Transverse colon (tissue), 4 donors: ENCODE results near the gene DYNC1I1. TPM values are rescaled to one million over a fixed set of nuclear protein-coding genes. Genes with fewer than 3 reads are reported as not detected.

Source experiments
- DNase-seq: peaks from one replicate; pipeline ENCODE4 v3.0.0-alpha.2; 2019
- H3K27ac ChIP-seq, 4 donors: fragments of 200-600 bp; sonication (generic); 2 replicates each; pipeline ENCODE4 v1.5.1; 2016 to 2018; ENCODE audit warnings: inconsistent platforms in 4 of 4
- H3K27me3 ChIP-seq: fragments of 200-600 bp; sonication (generic); 2 replicates; pipeline ENCODE4 v1.5.1; 2017; ENCODE audit warnings: inconsistent platforms
- H3K36me3 ChIP-seq, 4 donors: fragments of 200-600 bp; sonication (generic); 2 replicates each; pipeline ENCODE4 v1.5.1; 2017 to 2019; ENCODE audit warnings: inconsistent platforms in 4 of 4
- H3K4me1 ChIP-seq, 4 donors: fragments of 200-600 bp; sonication (generic); 2 replicates each; pipeline ENCODE4 v1.5.1; 2017 to 2020; ENCODE audit warnings: inconsistent platforms in 4 of 4
- H3K4me3 ChIP-seq, 4 donors: fragments of 200-600 bp; sonication (generic); 1 replicate in 1 of 4; 2 replicates in 3 of 4; pipeline versions ENCODE4 v1.5.1 to v1.6.1; 2017 to 2019; ENCODE audit warnings: inconsistent platforms in 4 of 4
- H3K9me3 ChIP-seq, 2 donors: fragments of 200-600 bp; sonication (generic); 2 replicates each; pipeline ENCODE4 v1.5.1; 2017 to 2019; ENCODE audit warnings: inconsistent platforms in 2 of 2
- EP300 ChIP-seq: sonication (generic); formaldehyde crosslinking; IDR thresholded peaks from one replicate; pipeline ENCODE4 v1.6.1; 2017; ENCODE audit warnings: antibody characterized with exemption, low read depth
- POLR2A ChIP-seq: fragments of 450-650 bp; IDR thresholded peaks from one replicate; pipeline ENCODE4 v1.6.1; 2016; ENCODE audit warnings: antibody characterized with exemption, mild to moderate bottlenecking, moderate library complexity
- POLR2AphosphoS5 ChIP-seq, 3 donors: sonication (generic); formaldehyde crosslinking; IDR thresholded peaks; one replicate each; pipeline ENCODE4 v1.6.1; 2016; ENCODE audit warnings: antibody characterized with exemption in 3 of 3
- WGBS, 2 donors: methylation state at CpG; one replicate each; pipeline ENCODE4 v1.1.5; 2018; ENCODE audit warnings: low coverage in 1 of 2; 5-methylcytosine and 5-hydroxymethylcytosine counted together
- in situ Hi-C, 4 donors: fragments of 200-750 bp; cut with MboI; loops; one replicate each; pipeline versions ENCODE4 v1.15.0 to v1.15.1; 2017; ENCODE audit warnings: low sequenced_read_pairs in 3 of 4, low pct_ligation_motif_present in 1 of 4, low pct_unique_long_range_greater_than_20kb in 1 of 4
- intact Hi-C: fragments of 100-400 bp; cut with DNase I; formaldehyde crosslinking; loops from one replicate; pipeline ENCODE4 v1.15.1; 2023; ENCODE audit warnings: low total_unique reads
- total RNA-seq, 4 donors: library from RNA; depleted of rRNA; stranded (reverse); fragments of >200 nt; gene quantifications; one replicate each; pipeline ENCODE4 v1.1.0, GENCODE V29; 2016
- TF ChIP-seq, protein P1 (sequence below), 5 experiments: fragments of 200-600 bp in 3 of 5; fragments of 450-650 bp in 2 of 5; sonication (generic) in 3 of 5; IDR thresholded peaks; 1 replicate in 2 of 5; 2 replicates in 3 of 5; pipeline ENCODE4 v1.5.1; 2016 to 2017; ENCODE audit warnings: antibody characterized with exemption in 5 of 5, inconsistent platforms in 3 of 5, mild to moderate bottlenecking in 2 of 5, moderate library complexity in 1 of 5

Gene DYNC1I1
- total RNA-seq, 4 donors from 2014 or later = 1.8 to 37.0 (median 7.4) TPM

DNA sequence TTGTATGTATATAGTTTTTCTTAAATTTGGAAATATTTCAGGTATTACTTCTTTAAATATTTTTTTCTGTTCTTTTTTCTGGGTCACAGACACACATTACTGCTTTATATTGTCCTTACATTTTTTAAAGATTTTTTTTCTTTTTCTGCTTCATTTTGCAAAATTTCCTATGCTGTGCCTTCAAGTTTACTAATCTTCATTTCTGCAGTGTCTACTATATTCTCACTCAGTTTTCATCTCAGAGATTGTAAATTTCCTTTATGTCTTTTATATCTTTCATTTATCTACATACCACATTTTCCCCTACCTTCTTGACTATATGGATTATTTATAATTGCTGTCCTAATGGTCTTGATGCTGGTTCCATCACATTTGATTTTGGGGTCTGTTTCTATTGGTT is 339.1 kb downstream of the DYNC1I1 start:
- no peak for DNase-seq
- Histone ChIP-seq H3K4me1 (no peaks in the 10 kb centered on the region), H3K36me3 (no peaks in the 10 kb centered on the region), H3K27me3 (no peaks in the 10 kb centered on the region), H3K4me3 (no peak overlapping the region), H3K9me3 (no peaks in the 10 kb centered on the region), H3K27ac (no peak overlapping the region)
- intact Hi-C loops (no loop called here), in situ Hi-C loops (no loop called here)
- TF ChIP-seq, protein P1, sequence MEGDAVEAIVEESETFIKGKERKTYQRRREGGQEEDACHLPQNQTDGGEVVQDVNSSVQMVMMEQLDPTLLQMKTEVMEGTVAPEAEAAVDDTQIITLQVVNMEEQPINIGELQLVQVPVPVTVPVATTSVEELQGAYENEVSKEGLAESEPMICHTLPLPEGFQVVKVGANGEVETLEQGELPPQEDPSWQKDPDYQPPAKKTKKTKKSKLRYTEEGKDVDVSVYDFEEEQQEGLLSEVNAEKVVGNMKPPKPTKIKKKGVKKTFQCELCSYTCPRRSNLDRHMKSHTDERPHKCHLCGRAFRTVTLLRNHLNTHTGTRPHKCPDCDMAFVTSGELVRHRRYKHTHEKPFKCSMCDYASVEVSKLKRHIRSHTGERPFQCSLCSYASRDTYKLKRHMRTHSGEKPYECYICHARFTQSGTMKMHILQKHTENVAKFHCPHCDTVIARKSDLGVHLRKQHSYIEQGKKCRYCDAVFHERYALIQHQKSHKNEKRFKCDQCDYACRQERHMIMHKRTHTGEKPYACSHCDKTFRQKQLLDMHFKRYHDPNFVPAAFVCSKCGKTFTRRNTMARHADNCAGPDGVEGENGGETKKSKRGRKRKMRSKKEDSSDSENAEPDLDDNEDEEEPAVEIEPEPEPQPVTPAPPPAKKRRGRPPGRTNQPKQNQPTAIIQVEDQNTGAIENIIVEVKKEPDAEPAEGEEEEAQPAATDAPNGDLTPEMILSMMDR (IDR thresholded peaks at IDR 0.05) = no peak
- TF ChIP-seq POLR2AphosphoS5 (IDR thresholded peaks at IDR 0.05) = no peak
- TF ChIP-seq POLR2A = no peak
- no peak for TF ChIP-seq EP300

DNA sequence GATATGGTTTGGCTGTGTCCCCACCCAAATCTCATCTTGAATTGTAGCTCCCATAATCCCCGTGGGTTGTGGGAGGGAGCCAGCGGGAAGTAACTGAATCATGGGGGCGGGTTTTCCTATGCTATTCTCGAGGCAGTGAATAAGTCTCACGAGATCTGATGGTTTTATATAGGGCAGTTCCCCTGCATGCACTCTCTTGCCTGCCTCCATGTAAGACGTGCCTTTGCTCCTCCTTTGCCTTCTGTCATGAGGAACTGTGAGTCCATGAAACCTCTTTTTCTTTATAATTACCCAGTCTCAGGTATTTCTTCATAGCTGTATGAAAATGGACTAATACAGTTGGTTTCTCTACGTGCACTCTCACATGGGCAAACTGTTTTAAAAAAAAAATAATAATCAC is 341.8 kb downstream of the DYNC1I1 start:
- intact Hi-C loops (no loop called here), in situ Hi-C loops (no loop called here)
- Histone ChIP-seq H3K27ac (no peak overlapping the region), H3K4me3 (no peak overlapping the region), H3K4me1 (no peaks in the 10 kb centered on the region), H3K27me3 (no peaks in the 10 kb centered on the region), H3K9me3 (no peaks in the 10 kb centered on the region), H3K36me3 (no peaks in the 10 kb centered on the region)
- DNase-seq = no peak
- WGBS, 2 donors = 76 to 91% methylated on average over 3 to 7 of the region's 7 CpGs
- TF ChIP-seq POLR2AphosphoS5 (IDR thresholded peaks at IDR 0.05) (no peak), POLR2A (no peak), EP300 (no peak)
- TF ChIP-seq, protein P1 (IDR thresholded peaks at IDR 0.05) = no peak

DNA sequence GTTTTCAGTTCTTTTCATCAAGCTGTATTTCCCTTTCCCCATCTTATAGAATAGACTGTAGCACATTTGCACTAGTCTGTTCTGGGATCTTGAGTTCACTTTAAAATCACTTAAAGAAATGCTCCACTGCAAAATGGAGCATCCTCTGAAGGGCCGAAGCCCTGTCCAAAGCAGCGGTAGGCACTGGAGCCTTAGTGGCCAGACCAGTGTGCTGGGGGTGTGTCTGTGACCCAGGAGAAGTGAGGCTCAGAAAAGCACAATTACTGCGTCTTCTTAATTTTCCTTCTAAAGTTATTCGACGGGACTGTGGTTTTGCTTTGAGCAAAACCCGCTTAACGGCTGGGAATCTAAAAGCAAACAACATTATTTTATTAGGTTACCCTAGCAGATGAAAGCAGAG is 343.8 kb downstream of the DYNC1I1 start:
- no peak overlapping the region for H3K27ac ChIP-seq
- 88 to 89% methylated on average over 7 of the region's 7 CpGs for WGBS, 2 donors
- H3K36me3 ChIP-seq = peaks cover 0 to 9% (median 0%) of the 10 kb centered on the region in 4 donors
- DNase-seq = no peak
- intact Hi-C loops = no loop called here
- no peaks in the 10 kb centered on the region for H3K9me3 ChIP-seq
- in situ Hi-C loops = no loop called here
- H3K27me3 ChIP-seq = no peaks in the 10 kb centered on the region
- no peak for TF ChIP-seq POLR2AphosphoS5 (IDR thresholded peaks at IDR 0.05)
- TF ChIP-seq, protein P1 (IDR thresholded peaks at IDR 0.05) = no peak
- no peak for TF ChIP-seq POLR2A
- TF ChIP-seq EP300 = no peak
- H3K4me3 ChIP-seq = no peak overlapping the region
- H3K4me1 ChIP-seq = no peaks in the 10 kb centered on the region

DNA sequence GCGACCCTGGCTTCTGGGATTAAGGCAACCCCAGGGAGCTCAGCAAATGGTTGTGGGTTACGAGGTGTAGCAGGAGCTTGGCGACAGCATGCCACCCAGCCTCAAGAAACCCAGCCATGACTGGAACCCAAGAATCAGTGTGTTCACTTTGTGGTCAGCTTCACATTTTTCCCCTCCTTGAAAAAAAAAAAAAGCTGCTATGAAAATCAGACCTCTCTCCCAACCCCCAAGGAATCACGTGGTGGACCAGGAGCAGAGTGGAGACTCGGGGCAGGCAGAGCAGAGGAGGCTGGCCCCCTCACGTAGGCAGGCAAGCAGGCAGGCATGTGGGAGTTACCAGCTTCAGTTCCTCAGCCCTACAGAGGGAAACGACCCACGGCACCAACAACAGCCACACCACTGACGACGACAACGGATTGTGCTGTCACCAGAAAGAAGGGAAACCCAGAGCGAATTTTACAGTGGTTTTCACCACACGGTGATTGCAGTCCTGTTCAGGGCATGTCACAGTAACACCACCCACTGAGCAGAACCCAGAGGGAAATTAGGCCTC is 346.2 kb downstream of the DYNC1I1 start:
- H3K27me3 ChIP-seq = no peaks in the 10 kb centered on the region

More for the DNA sequence above, 346.2 kb downstream of the DYNC1I1 start:
- H3K9me3 ChIP-seq = no peaks in the 10 kb centered on the region
- no peak overlapping the region for H3K4me3 ChIP-seq
- WGBS, 2 donors = 85 to 95% methylated on average over 2 to 13 of the region's 13 CpGs
- DNase-seq = no peak
- no peak overlapping the region for H3K27ac ChIP-seq
- in situ Hi-C loops (no loop called here), intact Hi-C loops (no loop called here)
- H3K36me3 ChIP-seq = peaks cover 0 to 14% (median 0%) of the 10 kb centered on the region in 4 donors
- no peak for TF ChIP-seq POLR2A
- no peak for TF ChIP-seq POLR2AphosphoS5 (IDR thresholded peaks at IDR 0.05)
- no peaks in the 10 kb centered on the region for H3K4me1 ChIP-seq
